GM23338 (cell line): ENCODE measurements around the gene OR1L6. TPM values are rescaled to one million over a fixed set of nuclear protein-coding genes. Genes with fewer than 3 reads are reported as not detected.

ENCODE experiments used
- ATAC-seq: fragments of 200-7000 bp; cut with Tn5 transposase; 3 replicates; pipeline ENCODE4 v1.9.1; 2020
- DNase-seq: peaks from one replicate; pipeline ENCODE4 v3.0.0-alpha.2; 2015; ENCODE audit warnings: low spot score
- H2AFZ ChIP-seq: fragments of 200-600 bp; sonication (generic); 2 replicates; pipeline ENCODE4 v1.8.0; 2016; ENCODE audit warnings: antibody characterized with exemption, mild to moderate bottlenecking, moderate library complexity
- H3F3A ChIP-seq: fragments of 200-600 bp; sonication (generic); replicated peaks from 2 replicates; pipeline ENCODE4 v1.8.0; 2017; ENCODE audit warnings: antibody characterized with exemption, mixed run types, low read depth
- H3K27ac ChIP-seq: fragments of 200-600 bp; sonication (generic); 2 replicates; pipeline ENCODE4 v1.6.1; 2016; ENCODE audit warnings: low read depth
- H3K27me3 ChIP-seq: fragments of 200-600 bp; sonication (generic); 2 replicates; pipeline ENCODE4 v1.8.0; 2016; ENCODE audit warnings: mild to moderate bottlenecking, mixed run types, moderate library complexity; ENCODE audit not compliant: insufficient read depth
- H3K36me3 ChIP-seq: fragments of 200-600 bp; sonication (generic); 2 replicates; pipeline ENCODE4 v1.8.0; 2016; ENCODE audit warnings: mild to moderate bottlenecking; ENCODE audit not compliant: insufficient read depth
- H3K4me1 ChIP-seq: fragments of 200-600 bp; sonication (generic); 2 replicates; pipeline ENCODE4 v1.8.0; 2016; ENCODE audit warnings: mild to moderate bottlenecking, moderate library complexity; ENCODE audit not compliant: insufficient read depth
- H3K4me2 ChIP-seq: fragments of 200-600 bp; sonication (generic); 2 replicates; pipeline ENCODE4 v1.7.1; 2017; ENCODE audit warnings: mixed run types
- H3K4me3 ChIP-seq: fragments of 200-600 bp; sonication (generic); 2 replicates; pipeline ENCODE4 v1.6.1; 2016; ENCODE audit warnings: mixed run types
- H3K79me2 ChIP-seq: fragments of 200-600 bp; sonication (generic); replicated peaks from 2 replicates; pipeline ENCODE4 v1.8.0; 2017; ENCODE audit warnings: mild to moderate bottlenecking; ENCODE audit not compliant: insufficient read depth
- H3K9me2 ChIP-seq: fragments of 200-600 bp; sonication (generic); 2 replicates; pipeline ENCODE4 v1.8.0; 2017; ENCODE audit not compliant: insufficient read depth
- H4K20me1 ChIP-seq: fragments of 200-600 bp; sonication (generic); replicated peaks from 2 replicates; pipeline ENCODE4 v1.8.0; 2017; ENCODE audit warnings: mild to moderate bottlenecking; ENCODE audit not compliant: insufficient read depth
- H3K27ac Mint-ChIP-seq: 2 replicates; pipeline ENCODE4 v1.8.0; 2020; ENCODE audit warnings: inconsistent platforms, mild to moderate bottlenecking, moderate library complexity, mixed read lengths
- H3K27me3 Mint-ChIP-seq: 3 replicates; pipeline ENCODE4 v1.8.0; 2022; ENCODE audit warnings: low read depth, mild to moderate bottlenecking, moderate library complexity, mixed read lengths, inconsistent platforms; ENCODE audit not compliant: insufficient read depth, poor library complexity
- H3K36me3 Mint-ChIP-seq: 3 replicates; pipeline ENCODE4 v1.8.0; 2021; ENCODE audit warnings: low read depth, mild to moderate bottlenecking, inconsistent platforms, moderate library complexity, mixed read lengths
- H3K4me1 Mint-ChIP-seq: 3 replicates; pipeline ENCODE4 v1.8.0; 2020; ENCODE audit warnings: mild to moderate bottlenecking, inconsistent platforms, mixed read lengths
- H3K4me3 Mint-ChIP-seq: 3 replicates; pipeline ENCODE4 v1.8.0; 2021; ENCODE audit warnings: moderate library complexity, mild to moderate bottlenecking, inconsistent platforms, mixed read lengths
- H3K9me3 Mint-ChIP-seq: 3 replicates; pipeline ENCODE4 v1.8.0; 2020; ENCODE audit warnings: moderate library complexity, mild to moderate bottlenecking, inconsistent platforms, mixed read lengths
- CREB1 ChIP-seq: fragments of 250-450 bp; sonication (Bioruptor Pico); IDR thresholded peaks from 2 replicates; pipeline ENCODE4 v1.5.0; 2020; ENCODE audit warnings: low read depth, mild to moderate bottlenecking, moderate library complexity
- CTCF ChIP-seq, 2 experiments: fragments of 200-600 bp in 1 of 2; sonication (generic) in 1 of 2; conservative IDR thresholded peaks; 2 replicates each; pipeline versions ENCODE4 v1.5.1 to v1.6.1; 2016 to 2017; ENCODE audit warnings: antibody characterized with exemption in 2 of 2, low read depth in 2 of 2, mild to moderate bottlenecking in 2 of 2, moderate library complexity in 1 of 2
- EZH2 ChIP-seq: fragments of 200-600 bp; sonication (generic); IDR thresholded peaks from one replicate; pipeline ENCODE4 v1.8.0; 2017; ENCODE audit warnings: antibody characterized with exemption, mild to moderate bottlenecking, low read depth; ENCODE audit not compliant: unreplicated experiment
- POLR2AphosphoS5 ChIP-seq: IDR thresholded peaks from 2 replicates; pipeline ENCODE4 v1.6.1; 2016; ENCODE audit warnings: antibody characterized with exemption, low read depth
- ZNF114 ChIP-seq: fragments of 250-450 bp; sonication (Bioruptor Pico); IDR thresholded peaks from 2 replicates; pipeline ENCODE4 v1.5.0; 2020; ENCODE audit warnings: mild to moderate bottlenecking, moderate library complexity
- ZNF462 ChIP-seq: fragments of 250-450 bp; sonication (Bioruptor Pico); IDR thresholded peaks from 2 replicates; pipeline ENCODE4 v1.5.0; 2020; ENCODE audit warnings: mild to moderate bottlenecking, moderate library complexity
- polyA plus RNA-seq: library from polyadenylated mRNA; unstranded; fragments of >200 nt; fragmentation: Nextera tagmentation; extraction: Ambion mirVana; gene quantifications from 2 replicates; pipeline ENCODE4 v1.2.1, GENCODE V29; 2016
- total RNA-seq: library from RNA; depleted of rRNA; stranded (reverse); fragments of >200 nt; shearing (Covaris generic); gene quantifications from 2 replicates; pipeline ENCODE4 v1.2.3, GENCODE V29; 2014

OR1L6 gene
- total and polyA plus RNA-seq, 2 experiments from 2014 or later, result not detected

GRCh38 chr9:122767817-122768216 lies 25.7 kb downstream of the OR1L6 start (continued):
- TF ChIP-seq ZNF462 (CRISPR knock-in tag) (no peak), CTCF (conservative IDR thresholded peaks at IDR 0.05; ENCODE audit: low read depth in 2 of 2) (no peak)

DNA sequence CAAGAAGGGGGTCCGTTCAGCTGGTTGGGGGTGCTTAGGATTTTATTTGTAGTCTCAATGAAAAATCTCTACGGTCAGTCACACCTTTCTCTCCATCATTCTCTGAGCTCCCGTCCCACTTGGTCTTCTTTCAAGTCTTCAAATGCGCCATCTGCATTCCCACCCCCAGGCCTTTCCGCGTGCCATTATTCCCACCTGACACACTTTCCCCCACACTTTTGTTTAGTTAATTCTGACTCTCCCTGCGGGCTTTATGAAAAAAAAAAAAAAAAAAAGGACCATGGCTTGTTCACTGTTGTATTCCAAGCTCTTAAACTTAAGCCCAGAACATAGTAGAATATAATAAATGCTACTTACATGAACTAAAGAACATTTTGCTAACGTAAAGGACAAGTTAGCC lies 34.9 kb downstream of the OR1L6 start:
- no peaks in the 10 kb centered on the region for H3K4me1 Mint-ChIP-seq
- TF ChIP-seq POLR2AphosphoS5, result no peak
- TF ChIP-seq CTCF (conservative IDR thresholded peaks at IDR 0.05; ENCODE audit: low read depth in 2 of 2), result no peak
- no peak for TF ChIP-seq EZH2
- no peak for TF ChIP-seq ZNF114 (CRISPR knock-in tag)
- no peak for TF ChIP-seq CREB1

More for the DNA sequence above, 34.9 kb downstream of the OR1L6 start:
- Histone ChIP-seq H3K4me1 (no peaks in the 10 kb centered on the region), H3K9me2 (no peaks in the 10 kb centered on the region), H3F3A (no peaks in the 10 kb centered on the region), H3K4me2 (no peak overlapping the region), H3K27me3 (no peaks in the 10 kb centered on the region), H3K27ac (no peak overlapping the region), H2AFZ (no peak overlapping the region), H3K4me3 (no peak overlapping the region), H4K20me1 (no peaks in the 10 kb centered on the region), H3K79me2 (no peaks in the 10 kb centered on the region), H3K36me3 (no peaks in the 10 kb centered on the region)
- Mint-ChIP-seq H3K27me3 (no peaks in the 10 kb centered on the region), H3K9me3 (peaks cover 80% of the 10 kb centered on the region), H3K4me3 (no peak overlapping the region), H3K27ac (no peak overlapping the region), H3K36me3 (no peaks in the 10 kb centered on the region; the same call in none of the 3 replicates)
- ATAC-seq (no peak), DNase-seq (no peak)
